ENCODE measurements around the gene USF3. TPM values are rescaled to one million over a fixed set of nuclear protein-coding genes. Genes with fewer than 3 reads are reported as not detected.

USF3 gene
- total and polyA plus RNA-seq, 2 of the 8 experiments (the other 6 are each of a cell fraction or from before 2014, with no cell fraction given), result 9.6 to 18.5 TPM

- Histone ChIP-seq H3K23ac (ENCODE audit: insufficient read length) (no peak overlapping the region), H4K8ac (ENCODE audit: extremely low read depth, insufficient read depth, low read length) (no peak overlapping the region), H3K4ac (replicated peaks; ENCODE audit: insufficient read length, low read depth, low read length) (no peak overlapping the region), H3K27ac (ENCODE audit: low read depth, low read length) (no peak overlapping the region), H3K14ac (ENCODE audit: insufficient read length) (no peak overlapping the region), H3K9ac (replicated peaks in 1 of 4; ENCODE audit: extremely low read depth in 1 of 4, low read depth in 3 of 4, low read length in 3 of 4) (no peak overlapping the region), H4K5ac (ENCODE audit: insufficient read length, low read depth, low read length) (no peak overlapping the region), H3K4me2 (ENCODE audit: insufficient read depth in 1 of 2, low read depth in 2 of 2, low read length in 2 of 2) (no peak overlapping the region), H2AK5ac (ENCODE audit: low read depth, low read length) (no peak overlapping the region), H2BK15ac (ENCODE audit: low read length) (no peak overlapping the region), H3K79me1 (ENCODE audit: low read depth, low read length) (no peaks in the 10 kb centered on the region), H3K4me3 (ENCODE audit: extremely low read depth in 1 of 4, insufficient read depth in 2 of 4, low read depth in 3 of 4, low read length in 4 of 4) (no peak overlapping the region), H3K27me3 (replicated peaks in 1 of 4; ENCODE audit: control insufficient read depth in 3 of 4, extremely low read depth in 1 of 4, insufficient read depth in 3 of 4, low read length in 3 of 4) (no peaks in the 10 kb centered on the region), H3K56ac (replicated peaks; ENCODE audit: insufficient read length, low read depth, low read length) (no peak overlapping the region), H2BK120ac (replicated peaks; ENCODE audit: low read depth, low read length) (no peak overlapping the region), H4K91ac (replicated peaks; ENCODE audit: insufficient read length, low read length) (no peak overlapping the region), H3K4me1 (replicated peaks in 1 of 4; ENCODE audit: control insufficient read depth in 3 of 4, insufficient read depth in 4 of 4, low read length in 3 of 4) (no peaks in the 10 kb centered on the region), H2BK12ac (ENCODE audit: low read depth, low read length) (no peak overlapping the region), H2AFZ (ENCODE audit: low read length) (no peak overlapping the region), H3K36me3 (ENCODE audit: control insufficient read depth in 2 of 4, insufficient read depth in 4 of 4, low read length in 3 of 4) (peaks cover 0 to 50% (median 20%) of the 10 kb centered on the region in 4 experiments; a peak in 6 of 8 replicates), H2BK20ac (ENCODE audit: low read length) (no peak overlapping the region), H2BK5ac (ENCODE audit: low read depth, low read length) (no peak overlapping the region), H3K9me3 (ENCODE audit: insufficient read depth in 2 of 2, low read depth in 1 of 2, low read length in 1 of 2) (no peaks in the 10 kb centered on the region), H4K20me1 (replicated peaks in 1 of 2; ENCODE audit: control insufficient read depth in 1 of 2, insufficient read depth in 2 of 2, low read length in 2 of 2) (no peaks in the 10 kb centered on the region), H3K79me2 (ENCODE audit: control insufficient read depth in 1 of 2, insufficient read depth in 2 of 2, low read length in 2 of 2) (no peaks in the 10 kb centered on the region), H3K18ac (ENCODE audit: extremely low read depth, low read length) (no peak overlapping the region), H3K23me2 (ENCODE audit: low read depth, low read length) (no peaks in the 10 kb centered on the region)
- DNase-seq (ENCODE audit: low read depth in 1 of 2, low spot score in 2 of 2) (no peak), FAIRE-seq (no peak)
- ChIA-PET POLR2A (ENCODE audit: partially characterized antibody) (interaction anchor here (0.8 to 1.3 kb wide), 6 partner anchors 8 to 18 kb away, joined by 3 to 7 read pairs (median 3); no protein-coding TSS in a partner anchor), CTCF (ENCODE audit: partially characterized antibody) (interaction anchor here (1.0 to 2.4 kb wide), 2 partner anchors 10 to 23 kb away, joined by 4 to 10 read pairs; no protein-coding TSS in a partner anchor)
- 97% methylated on average over 3 of the region's 3 CpGs; no CpG with 5 or more reads in 1 of the 2 experiments for WGBS, 2 experiments (ENCODE audit: extremely low coverage in 1 of 2, insufficient coverage in 1 of 2, insufficient read length in 1 of 2, insufficient replicate concordance in 2 of 2, low coverage in 1 of 2, low lambda C conversion rate in 2 of 2, missing lambda C conversion rate in 1 of 2)
- TF ChIP-seq EP300 (IDR thresholded peaks at IDR 0.05; ENCODE audit: borderline replicate concordance in 1 of 2, low read depth in 2 of 2, low read length in 2 of 2) (no peak), JUND (IDR thresholded peaks at IDR 0.05; ENCODE audit: low read length) (no peak), JUN (IDR thresholded peaks at IDR 0.05; ENCODE audit: low read depth, low read length) (no peak), ATF3 (IDR thresholded peaks at IDR 0.05; ENCODE audit: insufficient read depth, low read depth, low read length) (no peak), TEAD4 (IDR thresholded peaks at IDR 0.05; ENCODE audit: low read depth, low read length) (no peak), YY1 (IDR thresholded peaks at IDR 0.05; ENCODE audit: low read depth, low read length) (no peak), ATF2 (IDR thresholded peaks at IDR 0.05; ENCODE audit: low read length) (no peak), KDM1A (IDR thresholded peaks at IDR 0.05; ENCODE audit: borderline replicate concordance, low read length) (no peak), NRF1 (IDR thresholded peaks at IDR 0.05; ENCODE audit: low read depth, low read length) (no peak), SAP30 (IDR thresholded peaks at IDR 0.05; ENCODE audit: insufficient read depth, insufficient replicate concordance, low read length) (no peak), BRCA1 (IDR thresholded peaks at IDR 0.05; ENCODE audit: low read depth, low read length) (no peak), CBX5 (IDR thresholded peaks at IDR 0.05; ENCODE audit: low read depth, low read length) (no peak)
Observed at GRCh38 chr3:113717308-113717707, 20.9 kb upstream of the USF3 start.

Measured in H1 (cell line).